K562 (cell line): ENCODE measurements around the gene SLC25A45. TPM values are rescaled to one million over a fixed set of nuclear protein-coding genes. Genes with fewer than 3 reads are reported as not detected.

Experiments
- ATAC-seq: fragments of 200-7000 bp; cut with Tn5 transposase; 3 replicates; pipeline ENCODE4 v1.9.1; 2020; ENCODE audit warnings: moderate library complexity
- BruUV-seq: library from RNA; stranded (reverse); fragments of 400-500 nt; replicated peaks from 2 replicates; lab custom pipeline; 2021; lab: Mats Ljungman, UMichigan
- CTCF ChIA-PET: fragments of 300-600 bp; formaldehyde crosslinking; extraction: SDS; loops from one replicate; lab custom pipeline; 2021; ENCODE audit warnings: low intra/inter-chr PET ratio; lab: Yijun Ruan, JAX
- POLR2A ChIA-PET: fragments of 300-600, 350-650 bp; sonication (Branson Sonifier 250); formaldehyde crosslinking; extraction: SDS; loops from one replicate; lab custom pipeline; 2021; ENCODE audit warnings: antibody characterized with exemption, inconsistent platforms; lab: Yijun Ruan, JAX
- DNase-seq, 4 experiments: peaks; one replicate each; pipeline versions ENCODE4 v3.0.0 to v3.0.0-alpha.2; 2011 to 2018; ENCODE audit warnings: low spot score in 3 of 4, mixed read lengths in 3 of 4; ENCODE audit errors: extremely low read depth in 1 of 4
- FAIRE-seq: peaks from 2 replicates; lab custom pipeline; 2011; peaks lifted over from hg19 to GRCh38; lab: Jason Lieb, UNC
- H2AFZ ChIP-seq: 2 replicates; pipeline ENCODE4 v1.6.0; 2011; ENCODE audit warnings: low read depth, low read length, control low read depth, inconsistent platforms
- H3K27ac ChIP-seq: fragments of 200-600 bp; 3 replicates; pipeline ENCODE4 v1.8.0; 2011; ENCODE audit warnings: low read depth, mild to moderate bottlenecking, control low read depth, inconsistent platforms, low read length, moderate library complexity, mixed read lengths; ENCODE audit errors: extremely low read depth
- H3K27me3 ChIP-seq, 2 experiments: fragments of 300-600 bp in 1 of 2; 2 replicates in 1 of 2; 3 replicates in 1 of 2; pipeline versions ENCODE4 v1.6.0 to v1.8.0; 2011; ENCODE audit warnings: inconsistent platforms in 2 of 2, low read length in 2 of 2, mild to moderate bottlenecking in 1 of 2, mixed read lengths in 1 of 2, moderate library complexity in 1 of 2; ENCODE audit not compliant: control insufficient read depth in 2 of 2, insufficient read depth in 2 of 2
- H3K36me3 ChIP-seq: fragments of 300-600 bp; 3 replicates; pipeline ENCODE4 v1.8.0; 2011; ENCODE audit warnings: mild to moderate bottlenecking, low read length, inconsistent platforms; ENCODE audit not compliant: control insufficient read depth, insufficient read depth
- H3K4me1 ChIP-seq, 2 experiments: fragments of 200-600 bp in 1 of 2; replicated peaks in 1 of 2; 2 replicates in 1 of 2; 3 replicates in 1 of 2; pipeline versions ENCODE4 v1.5.1 to v1.8.0; 2011; ENCODE audit warnings: inconsistent platforms in 2 of 2, low read length in 2 of 2, mild to moderate bottlenecking in 1 of 2, mixed read lengths in 1 of 2, moderate library complexity in 1 of 2; ENCODE audit not compliant: control insufficient read depth in 2 of 2, insufficient read depth in 2 of 2
- H3K4me2 ChIP-seq: 2 replicates; pipeline ENCODE4 v1.6.1; 2011; ENCODE audit warnings: low read length, control low read depth, inconsistent platforms, mixed read lengths; ENCODE audit not compliant: insufficient read depth
- H3K4me3 ChIP-seq: fragments of 200-600 bp; sonication (generic), shearing (Covaris generic); 2 replicates; pipeline ENCODE4 v1.5.1; 2016; ENCODE audit warnings: control low read depth, inconsistent platforms
- H3K79me2 ChIP-seq: fragments of 200-600 bp; 3 replicates; pipeline ENCODE4 v1.8.0; 2011; ENCODE audit warnings: low read length, inconsistent platforms; ENCODE audit not compliant: control insufficient read depth, insufficient read depth
- H3K9ac ChIP-seq, 2 experiments: 2 replicates each; pipeline versions ENCODE4 v1.6.0 to v1.6.1; 2011; ENCODE audit warnings: low read depth in 2 of 2, low read length in 2 of 2, control low read depth in 1 of 2, inconsistent platforms in 1 of 2, mild to moderate bottlenecking in 1 of 2, mixed read lengths in 1 of 2; ENCODE audit not compliant: insufficient read depth in 1 of 2
- H3K9me1 ChIP-seq: one replicate; pipeline ENCODE4 v1.6.0; 2011; ENCODE audit warnings: inconsistent platforms, mild to moderate bottlenecking, low read length, moderate library complexity; ENCODE audit not compliant: control insufficient read depth, insufficient read depth
- H3K9me3 ChIP-seq: replicated peaks from 2 replicates; pipeline ENCODE4 v1.5.1; 2011; ENCODE audit warnings: low read depth, low read length, inconsistent platforms; ENCODE audit not compliant: control insufficient read depth, insufficient read depth
- H4K20me1 ChIP-seq: replicated peaks from 2 replicates; pipeline ENCODE4 v1.6.1; 2011; ENCODE audit warnings: low read length, inconsistent platforms, mixed read lengths; ENCODE audit not compliant: control insufficient read depth, insufficient read depth
- CBFB ChIP-seq: sonication (generic); formaldehyde crosslinking; IDR thresholded peaks from 2 replicates; pipeline ENCODE4 v1.4.0; 2020; ENCODE audit warnings: mild to moderate bottlenecking, missing genetic modification reagents
- ETV5 ChIP-seq: sonication (generic); formaldehyde crosslinking; IDR thresholded peaks from 2 replicates; pipeline ENCODE4 v1.4.0; 2020; ENCODE audit warnings: low read depth, mild to moderate bottlenecking, missing genetic modification reagents
- NR1H2 ChIP-seq: sonication (generic); formaldehyde crosslinking; IDR thresholded peaks from 2 replicates; pipeline ENCODE4 v1.4.0; 2020; ENCODE audit warnings: mild to moderate bottlenecking, missing genetic modification reagents
- PATZ1 ChIP-seq: fragments of 250-450 bp; sonication (Bioruptor Pico); IDR thresholded peaks from 2 replicates; pipeline ENCODE4 v1.5.0; 2020; ENCODE audit warnings: mild to moderate bottlenecking, borderline replicate concordance
- WGBS: fragments of 100-300 bp; shearing (Covaris generic); methylation state at CpG from one replicate; pipeline ENCODE4 v1.1.6; 2016; ENCODE audit warnings: low coverage, mixed read lengths; ENCODE audit not compliant: insufficient coverage; ENCODE audit errors: missing lambda C conversion rate; 5-methylcytosine and 5-hydroxymethylcytosine counted together
- in situ Hi-C: fragments of 300-500 bp; cut with MboI; formaldehyde crosslinking; loops from 4 replicates; pipeline ENCODE4 v1.15.0; 2018; ENCODE audit warnings: inconsistent platforms, mixed read lengths
- intact Hi-C: fragments of 100-400 bp; cut with micrococcal nuclease; formaldehyde crosslinking; loops from 2 replicates; pipeline ENCODE4 v1.14.2; 2022
- polyA plus RNA-seq, 8 experiments: library from polyadenylated mRNA; depleted of rRNA in 4 of 8; stranded (reverse) in 5 of 8; unstranded in 3 of 8; fragments of >200 nt; fragmentation: Nextera tagmentation in 2 of 8; fragmentation: Illumina TruSeq in 1 of 8; extraction: Ambion mirVana in 2 of 8; extraction: Trizol in 1 of 8; gene quantifications; 2 replicates each; pipeline versions ENCODE4 v1.2.1 to v1.2.3, GENCODE V29; 2011 to 2014; ENCODE audit warnings: inconsistent platforms in 1 of 8, missing spikeins in 1 of 8
- total RNA-seq, 7 experiments: library from RNA; depleted of rRNA in 6 of 7; stranded (reverse); fragments of >200 nt in 6 of 7; fragmentation: Illumina TruSeq in 2 of 7; extraction: Trizol in 2 of 7; gene quantifications; 2 replicates each; pipeline versions ENCODE4 v1.2.1 to v1.2.3, GENCODE V29; 2011 to 2021; ENCODE audit warnings: low replicate concordance in 1 of 7

SLC25A45 gene
- total and polyA plus RNA-seq, 9 of the 15 experiments (the other 6 are each of a cell fraction or from before 2014, with no cell fraction given), result 0.15 to 2.3 (median 0.68) TPM

- intact Hi-C loops, result no loop called here
- WGBS, result 78% methylated on average over 11 of the region's 11 CpGs
- CTCF ChIA-PET, result no interaction called here
- H3K4me3 ChIP-seq, result no peak overlapping the region
- H3K9me1 ChIP-seq, result no peaks in the 10 kb centered on the region
- BruUV-seq, result no TSS peak
- no peak overlapping the region for H3K4me2 ChIP-seq
- no peaks in the 10 kb centered on the region for H4K20me1 ChIP-seq
- no peak for FAIRE-seq
- peaks cover 36% of the 10 kb centered on the region for H3K79me2 ChIP-seq
- no peak overlapping the region for H3K27ac ChIP-seq
- ATAC-seq, result no peak
- POLR2A ChIA-PET, result interaction anchor here (0.6 to 17.3 kb wide), 8 partner anchors 10 to 92 kb away, joined by 3 to 1349 read pairs (median 8); partner anchors contain the start of genes MALAT1 and NEAT1
- H3K27me3 ChIP-seq, result no peaks in the 10 kb centered on the region
- DNase-seq, result no peak
- no peak overlapping the region for H2AFZ ChIP-seq
- H3K36me3 ChIP-seq, result peaks cover 24% of the 10 kb centered on the region; the same call in 1 of the 3 replicates
- no peaks in the 10 kb centered on the region for H3K9me3 ChIP-seq
- peak overlapping the region in 1 of 2 experiments; percentile 88; a peak in 3 of 4 replicates for H3K9ac ChIP-seq
- TF ChIP-seq CBFB (CRISPR knock-in tag) (0 out of 2 replicates have a peak, but pooled peaks have one; percentile 48), PATZ1 (CRISPR knock-in tag) (no peak), NR1H2 (0 out of 2 replicates have a peak, but pooled peaks have one; percentile 33), ETV5 (CRISPR knock-in tag) (0 out of 2 replicates have a peak, but pooled peaks have one; percentile 59)
- in situ Hi-C loops, result loop anchor here (5.0 kb wide), 1 partner anchor 97 kb away; no protein-coding TSS in a partner anchor
- peaks cover 36 to 57% of the 10 kb centered on the region in 2 experiments for H3K4me1 ChIP-seq
Measured at GRCh38 chr11:65414776-65415498, 32.5 kb upstream of the SLC25A45 start.
